ENCODE measurements around the gene BABAM2. TPM values are rescaled to one million over a fixed set of nuclear protein-coding genes. Genes with fewer than 3 reads are reported as not detected.
"Not testable (repeated sequence)": the region's sequence is repeated elsewhere in the genome, so short reads cannot be mapped to it uniquely, and the experiment has no call there.

Gene BABAM2
- total and polyA plus RNA-seq, 7 experiments from 2014 or later = 34.2 to 58.2 (median 44.2) TPM

- H3K27me3 Mint-ChIP-seq = no peaks in the 10 kb centered on the region
- no peak overlapping the region for H3K27ac ChIP-seq (ENCODE audit: low read depth, low read length)
- CTCF ChIA-PET = no interaction called here
- intact Hi-C loops (cut with micrococcal nuclease) = loop anchor here in 1 of 2 donors (5.0 kb wide), 1 partner anchor 47 kb away; no protein-coding TSS in a partner anchor
- H3K4me1 ChIP-seq (ENCODE audit: control insufficient read depth in 2 of 2, insufficient read depth in 2 of 2, low read length in 2 of 2) = no peaks in the 10 kb centered on the region
- no peak overlapping the region for H3K27ac Mint-ChIP-seq
- H3K36me3 ChIP-seq (ENCODE audit: control insufficient read depth in 2 of 3, insufficient read depth in 3 of 3, low read length in 3 of 3) = no peaks in the 10 kb centered on the region
- no peaks in the 10 kb centered on the region for H3K27me3 ChIP-seq (ENCODE audit: control insufficient read depth in 2 of 2, insufficient read depth in 2 of 2, low read length in 2 of 2)
- peaks cover 10 to 33% (median 17%) of the 10 kb centered on the region in 5 donors for H3K36me3 Mint-ChIP-seq
- H3K4me3 ChIP-seq (ENCODE audit: low read length) = no peak overlapping the region
- POLR2A ChIA-PET = no interaction called here
- peaks cover 0 to 7% (median 0%) of the 10 kb centered on the region in 11 donors for H3K9me3 Mint-ChIP-seq
- no peaks in the 10 kb centered on the region for H3K9me3 ChIP-seq (ENCODE audit: control insufficient read depth in 2 of 3, low read length in 3 of 3)
- H3K4me1 Mint-ChIP-seq = peaks cover 6 to 24% (median 22%) of the 10 kb centered on the region in 7 donors
- peak overlapping the region in 2 of 10 donors; percentile 0 to 10 for H3K4me3 Mint-ChIP-seq
- DNase-seq = no peak
- no peak for ATAC-seq
Measured at GRCh38 chr2:28004086-28004485, 113.6 kb downstream of the BABAM2 start.

- Histone ChIP-seq H3K9me3 (ENCODE audit: control insufficient read depth in 2 of 3, low read length in 3 of 3) (no peaks in the 10 kb centered on the region), H3K27me3 (ENCODE audit: control insufficient read depth in 2 of 2, insufficient read depth in 2 of 2, low read length in 2 of 2) (no peaks in the 10 kb centered on the region), H3K27ac (ENCODE audit: low read depth, low read length) (no peak overlapping the region), H3K36me3 (ENCODE audit: control insufficient read depth in 2 of 3, insufficient read depth in 3 of 3, low read length in 3 of 3) (no peaks in the 10 kb centered on the region), H3K4me1 (ENCODE audit: control insufficient read depth in 2 of 2, insufficient read depth in 2 of 2, low read length in 2 of 2) (no peaks in the 10 kb centered on the region), H3K4me3 (ENCODE audit: low read length) (no peak overlapping the region)
- H3K4me1 Mint-ChIP-seq = peaks cover 0 to 3% (median 0%) of the 10 kb centered on the region in 7 donors
- H3K27ac Mint-ChIP-seq = no peak overlapping the region
- ChIA-PET POLR2A (no interaction called here), CTCF (interaction anchor here (0.5 kb wide), 1 partner anchor 346 kb away, joined by 3 read pairs; the partner anchor contains the start of genes SLC4A1AP and SUPT7L)
- H3K9me3 Mint-ChIP-seq = no peaks in the 10 kb centered on the region
- H3K27me3 Mint-ChIP-seq = no peaks in the 10 kb centered on the region
- no peak overlapping the region for H3K4me3 Mint-ChIP-seq
- intact Hi-C loops (cut with micrococcal nuclease) = no loop called here
- ATAC-seq (no peak), DNase-seq (no peak)
- H3K36me3 Mint-ChIP-seq = peaks cover 0 to 24% (median 5%) of the 10 kb centered on the region in 5 donors
Measured at GRCh38 chr2:28009732-28010131, 119.2 kb downstream of the BABAM2 start.

DNA sequence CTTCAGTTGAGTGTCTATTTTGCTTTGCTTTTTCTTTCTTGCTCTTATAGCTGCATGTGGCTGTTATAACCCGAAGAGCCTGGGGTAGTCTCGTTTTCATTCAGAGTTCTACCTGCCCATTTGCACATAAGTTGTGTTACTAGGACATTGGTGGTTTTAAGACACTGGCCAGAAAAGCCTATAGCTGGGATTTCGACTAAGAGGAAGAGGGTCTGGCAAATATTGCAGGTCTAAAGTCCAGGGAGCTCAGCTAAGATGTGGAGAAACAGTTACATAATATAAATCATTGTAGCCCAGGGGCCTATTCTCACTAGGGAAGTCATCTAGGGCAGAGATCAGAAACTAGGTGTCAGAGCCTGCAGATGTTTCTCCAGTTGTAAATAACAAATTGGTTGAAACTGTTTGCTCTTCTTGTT lies 120.8 kb downstream of the BABAM2 start:
- no peak overlapping the region for H3K27ac Mint-ChIP-seq
- H3K36me3 ChIP-seq (ENCODE audit: control insufficient read depth in 2 of 3, insufficient read depth in 3 of 3, low read length in 3 of 3) = no peaks in the 10 kb centered on the region
- CTCF ChIA-PET = no interaction called here
- H3K27me3 ChIP-seq (ENCODE audit: control insufficient read depth in 2 of 2, insufficient read depth in 2 of 2, low read length in 2 of 2) = no peaks in the 10 kb centered on the region
- no peak overlapping the region for H3K4me3 Mint-ChIP-seq
- intact Hi-C loops (cut with micrococcal nuclease) = no loop called here
- no peak for DNase-seq
- no peaks in the 10 kb centered on the region for H3K27me3 Mint-ChIP-seq
- peaks cover 4 to 33% (median 11%) of the 10 kb centered on the region in 5 donors for H3K36me3 Mint-ChIP-seq
- H3K4me1 ChIP-seq (ENCODE audit: control insufficient read depth in 2 of 2, insufficient read depth in 2 of 2, low read length in 2 of 2) = no peaks in the 10 kb centered on the region
- POLR2A ChIA-PET = no interaction called here
- H3K27ac ChIP-seq (ENCODE audit: low read depth, low read length) = no peak overlapping the region
- H3K9me3 Mint-ChIP-seq = peaks cover 0 to 1% (median 0%) of the 10 kb centered on the region in 11 donors
- no peak for ATAC-seq
- no peak overlapping the region for H3K4me3 ChIP-seq (ENCODE audit: low read length)
- H3K9me3 ChIP-seq (ENCODE audit: control insufficient read depth in 2 of 3, low read length in 3 of 3) = no peaks in the 10 kb centered on the region
- H3K4me1 Mint-ChIP-seq = peaks cover 0 to 7% (median 0%) of the 10 kb centered on the region in 7 donors

DNA sequence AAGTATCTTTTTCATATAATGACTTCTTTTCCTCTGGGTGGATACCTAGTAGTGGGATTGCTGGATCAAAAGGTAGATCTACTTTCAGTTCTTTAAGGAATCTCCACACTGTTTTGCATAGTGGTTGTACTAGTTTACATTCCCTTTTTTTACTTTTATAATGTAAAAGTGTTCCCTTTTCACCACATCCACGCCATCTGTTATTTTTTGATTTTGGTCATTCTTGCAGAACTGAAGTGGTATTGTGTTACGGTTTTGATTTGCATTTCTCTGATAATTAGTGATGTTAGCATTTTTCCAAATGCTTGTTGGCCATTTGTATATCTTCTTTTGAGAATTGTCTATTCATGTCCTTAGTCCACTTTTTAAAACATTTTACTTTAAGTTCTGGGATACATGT lies 127.9 kb downstream of the BABAM2 start:
- peaks cover 7 to 41% (median 12%) of the 10 kb centered on the region in 5 donors for H3K36me3 Mint-ChIP-seq
- H3K4me3 ChIP-seq (ENCODE audit: low read length); H3K9me3 Mint-ChIP-seq; intact Hi-C loops (cut with micrococcal nuclease); CTCF ChIA-PET; H3K27me3 Mint-ChIP-seq; ATAC-seq; H3K27ac Mint-ChIP-seq; H3K4me3 Mint-ChIP-seq; H3K9me3 ChIP-seq (ENCODE audit: control insufficient read depth in 2 of 3, low read length in 3 of 3); H3K4me1 ChIP-seq (ENCODE audit: control insufficient read depth in 2 of 2, insufficient read depth in 2 of 2, low read length in 2 of 2); H3K36me3 ChIP-seq (ENCODE audit: control insufficient read depth in 2 of 3, insufficient read depth in 3 of 3, low read length in 3 of 3); H3K27me3 ChIP-seq (ENCODE audit: control insufficient read depth in 2 of 2, insufficient read depth in 2 of 2, low read length in 2 of 2); DNase-seq; H3K27ac ChIP-seq (ENCODE audit: low read depth, low read length); POLR2A ChIA-PET; H3K4me1 Mint-ChIP-seq: not testable (repeated sequence)

DNA sequence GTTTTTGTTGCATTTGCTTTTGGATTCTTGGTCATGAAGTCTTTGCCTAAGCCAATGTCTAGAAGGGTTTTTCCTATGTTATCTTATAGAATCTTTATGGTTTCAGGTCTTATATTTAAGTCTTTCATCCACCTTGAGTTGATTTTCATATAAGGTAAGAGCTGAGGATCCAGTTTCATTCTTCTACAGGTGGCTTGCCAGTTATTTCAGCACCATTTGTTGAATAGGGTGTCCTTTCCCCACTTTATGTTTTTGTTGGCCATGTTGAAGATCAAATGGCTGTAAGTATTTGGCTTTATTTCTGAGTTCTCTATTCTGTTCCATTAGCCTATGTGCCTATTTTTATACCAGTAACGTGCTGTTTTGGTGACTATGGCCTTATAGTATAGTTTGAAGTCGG lies 129.0 kb downstream of the BABAM2 start:
- H3K27ac ChIP-seq (ENCODE audit: low read depth, low read length); DNase-seq; H3K9me3 Mint-ChIP-seq; H3K4me3 ChIP-seq (ENCODE audit: low read length); H3K4me3 Mint-ChIP-seq; ATAC-seq; H3K4me1 Mint-ChIP-seq; H3K27me3 ChIP-seq (ENCODE audit: control insufficient read depth in 2 of 2, insufficient read depth in 2 of 2, low read length in 2 of 2); H3K36me3 ChIP-seq (ENCODE audit: control insufficient read depth in 2 of 3, insufficient read depth in 3 of 3, low read length in 3 of 3); H3K27me3 Mint-ChIP-seq; H3K27ac Mint-ChIP-seq; H3K4me1 ChIP-seq (ENCODE audit: control insufficient read depth in 2 of 2, insufficient read depth in 2 of 2, low read length in 2 of 2); intact Hi-C loops (cut with micrococcal nuclease); H3K9me3 ChIP-seq (ENCODE audit: control insufficient read depth in 2 of 3, low read length in 3 of 3); POLR2A ChIA-PET; CTCF ChIA-PET: not testable (repeated sequence)
- peaks cover 7 to 43% (median 17%) of the 10 kb centered on the region in 5 donors for H3K36me3 Mint-ChIP-seq

GRCh38 chr2:28021898-28022297 lies 131.4 kb downstream of the BABAM2 start:
- no peaks in the 10 kb centered on the region for H3K27me3 ChIP-seq (ENCODE audit: control insufficient read depth in 2 of 2, insufficient read depth in 2 of 2, low read length in 2 of 2)
- H3K36me3 Mint-ChIP-seq = peaks cover 10 to 50% (median 29%) of the 10 kb centered on the region in 5 donors
- ChIA-PET CTCF (interaction anchor here (0.6 kb wide), 1 partner anchor 337 kb away, joined by 4 read pairs; no protein-coding TSS in a partner anchor), POLR2A (no interaction called here)
- no peaks in the 10 kb centered on the region for H3K4me1 ChIP-seq (ENCODE audit: control insufficient read depth in 2 of 2, insufficient read depth in 2 of 2, low read length in 2 of 2)
- H3K27ac Mint-ChIP-seq = no peak overlapping the region
- no peak for DNase-seq
- H3K4me1 Mint-ChIP-seq = peaks cover 0 to 5% (median 0%) of the 10 kb centered on the region in 7 donors
- ATAC-seq = no peak
- no peak overlapping the region for H3K4me3 Mint-ChIP-seq
- H3K27ac ChIP-seq (ENCODE audit: low read depth, low read length) = no peak overlapping the region
- no peaks in the 10 kb centered on the region for H3K27me3 Mint-ChIP-seq
- intact Hi-C loops (cut with micrococcal nuclease) = no loop called here
- H3K36me3 ChIP-seq (ENCODE audit: control insufficient read depth in 2 of 3, insufficient read depth in 3 of 3, low read length in 3 of 3) = peaks cover 0 to 11% (median 0%) of the 10 kb centered on the region in 3 experiments
- H3K4me3 ChIP-seq (ENCODE audit: low read length) = no peak overlapping the region
- H3K9me3 ChIP-seq (ENCODE audit: control insufficient read depth in 2 of 3, low read length in 3 of 3) = no peaks in the 10 kb centered on the region
- H3K9me3 Mint-ChIP-seq = peaks cover 0 to 12% (median 3%) of the 10 kb centered on the region in 11 donors

DNA sequence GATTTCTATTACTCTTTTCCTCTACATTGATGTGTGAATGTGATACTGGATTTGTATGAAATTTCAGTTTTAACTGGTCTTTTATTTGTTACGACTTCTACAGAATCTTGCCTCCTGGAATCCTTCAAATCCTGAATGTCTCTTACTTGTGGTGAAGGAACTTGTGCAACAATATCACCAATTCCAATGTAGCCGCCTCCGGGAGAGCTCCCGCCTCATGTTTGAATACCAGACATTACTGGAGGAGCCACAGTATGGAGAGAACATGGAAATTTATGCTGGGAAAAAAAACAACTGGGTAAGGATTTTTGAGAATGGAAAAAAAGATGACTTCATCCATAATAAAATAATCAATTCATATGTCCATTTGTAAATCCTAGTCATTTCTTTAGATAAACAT lies 134.6 kb downstream of the BABAM2 start:
- H3K4me3 Mint-ChIP-seq = no peak overlapping the region

More for the DNA sequence above, 134.6 kb downstream of the BABAM2 start:
- no peaks in the 10 kb centered on the region for H3K27me3 Mint-ChIP-seq
- H3K9me3 Mint-ChIP-seq = peaks cover 0 to 8% (median 3%) of the 10 kb centered on the region in 11 donors
- DNase-seq (no peak), ATAC-seq (no peak)
- H3K27ac ChIP-seq (ENCODE audit: low read depth, low read length) = no peak overlapping the region
- ChIA-PET CTCF (no interaction called here), POLR2A (no interaction called here)
- H3K4me3 ChIP-seq (ENCODE audit: low read length) = no peak overlapping the region
- H3K4me1 Mint-ChIP-seq = peaks cover 0 to 4% (median 0%) of the 10 kb centered on the region in 7 donors
- peak overlapping the region in 1 of 9 donors; percentile 28 for H3K27ac Mint-ChIP-seq
- no peaks in the 10 kb centered on the region for H3K9me3 ChIP-seq (ENCODE audit: control insufficient read depth in 2 of 3, low read length in 3 of 3)
- peaks cover 17 to 57% (median 38%) of the 10 kb centered on the region in 5 donors for H3K36me3 Mint-ChIP-seq
- H3K36me3 ChIP-seq (ENCODE audit: control insufficient read depth in 2 of 3, insufficient read depth in 3 of 3, low read length in 3 of 3) = peaks cover 0 to 11% (median 5%) of the 10 kb centered on the region in 3 experiments
- intact Hi-C loops (cut with micrococcal nuclease) = no loop called here
- H3K27me3 ChIP-seq (ENCODE audit: control insufficient read depth in 2 of 2, insufficient read depth in 2 of 2, low read length in 2 of 2) = no peaks in the 10 kb centered on the region
- H3K4me1 ChIP-seq (ENCODE audit: control insufficient read depth in 2 of 2, insufficient read depth in 2 of 2, low read length in 2 of 2) = no peaks in the 10 kb centered on the region
